Islet of Langerhans (tissue), 1 donor: Measurements from ENCODE around the gene SYCE1.
"Not testable (repeated sequence)": the region's sequence is repeated elsewhere in the genome, so short reads cannot be mapped to it uniquely, and the experiment has no call there.

ENCODE experiments used
- FAIRE-seq: peaks from one replicate; lab custom pipeline; 2011; peaks lifted over from hg19 to GRCh38; lab: Jason Lieb, UNC

The SYCE1 gene, protein sequence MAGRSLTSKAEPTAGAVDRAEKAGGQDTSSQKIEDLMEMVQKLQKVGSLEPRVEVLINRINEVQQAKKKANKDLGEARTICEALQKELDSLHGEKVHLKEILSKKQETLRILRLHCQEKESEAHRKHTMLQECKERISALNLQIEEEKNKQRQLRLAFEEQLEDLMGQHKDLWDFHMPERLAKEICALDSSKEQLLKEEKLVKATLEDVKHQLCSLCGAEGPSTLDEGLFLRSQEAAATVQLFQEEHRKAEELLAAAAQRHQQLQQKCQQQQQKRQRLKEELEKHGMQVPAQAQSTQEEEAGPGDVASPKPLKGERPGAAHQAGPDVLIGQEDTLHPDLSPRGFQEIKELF

DNA sequence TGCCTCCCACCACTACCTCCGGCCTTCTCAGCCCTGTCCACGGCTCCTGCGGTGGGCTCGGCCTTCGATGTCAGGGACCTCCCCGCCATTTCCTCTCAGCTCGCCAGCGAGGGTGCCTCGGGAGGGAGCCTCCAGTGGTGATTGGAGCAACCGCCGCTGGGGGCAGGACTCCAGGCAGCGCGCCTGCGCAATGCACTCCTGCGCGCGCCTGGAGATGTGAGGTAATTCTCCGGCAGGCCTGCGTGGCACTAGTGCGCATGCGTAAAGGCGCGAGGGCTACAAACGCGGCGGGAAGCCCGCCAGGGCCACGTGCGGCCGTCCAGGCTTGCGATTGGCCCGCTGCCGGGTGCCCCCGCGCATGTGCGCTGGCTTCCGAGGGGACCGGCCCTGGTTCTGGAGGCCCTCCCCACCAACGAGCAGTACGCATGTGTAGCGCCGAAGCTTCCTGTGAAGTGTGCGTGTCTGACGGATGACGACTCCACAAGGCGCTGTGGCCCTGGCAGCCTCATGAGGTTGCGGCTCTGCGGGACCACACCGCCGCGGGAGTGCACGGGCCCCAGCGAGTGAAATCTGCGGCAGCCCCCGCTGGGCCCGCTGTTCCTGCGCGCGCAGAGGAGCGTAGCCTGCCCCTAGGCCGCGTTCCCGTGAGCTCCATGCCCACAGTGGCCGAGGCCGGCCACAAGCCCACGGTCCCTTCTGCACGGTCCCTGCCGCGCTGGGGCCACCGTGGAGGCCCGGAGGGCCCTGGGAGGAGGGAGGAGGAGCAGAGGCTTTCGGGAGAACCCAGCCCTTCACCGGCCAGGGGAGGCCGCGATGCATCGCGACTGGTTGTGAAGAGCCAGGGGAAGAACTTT lies at the start of gene SYCE1:
Gene SYCE1, minus strand, starts transcription at position 143 of the 854 bp plus-strand sequence. Its CDS starts 54 bp downstream, at position 89.
- no peak for FAIRE-seq

DNA sequence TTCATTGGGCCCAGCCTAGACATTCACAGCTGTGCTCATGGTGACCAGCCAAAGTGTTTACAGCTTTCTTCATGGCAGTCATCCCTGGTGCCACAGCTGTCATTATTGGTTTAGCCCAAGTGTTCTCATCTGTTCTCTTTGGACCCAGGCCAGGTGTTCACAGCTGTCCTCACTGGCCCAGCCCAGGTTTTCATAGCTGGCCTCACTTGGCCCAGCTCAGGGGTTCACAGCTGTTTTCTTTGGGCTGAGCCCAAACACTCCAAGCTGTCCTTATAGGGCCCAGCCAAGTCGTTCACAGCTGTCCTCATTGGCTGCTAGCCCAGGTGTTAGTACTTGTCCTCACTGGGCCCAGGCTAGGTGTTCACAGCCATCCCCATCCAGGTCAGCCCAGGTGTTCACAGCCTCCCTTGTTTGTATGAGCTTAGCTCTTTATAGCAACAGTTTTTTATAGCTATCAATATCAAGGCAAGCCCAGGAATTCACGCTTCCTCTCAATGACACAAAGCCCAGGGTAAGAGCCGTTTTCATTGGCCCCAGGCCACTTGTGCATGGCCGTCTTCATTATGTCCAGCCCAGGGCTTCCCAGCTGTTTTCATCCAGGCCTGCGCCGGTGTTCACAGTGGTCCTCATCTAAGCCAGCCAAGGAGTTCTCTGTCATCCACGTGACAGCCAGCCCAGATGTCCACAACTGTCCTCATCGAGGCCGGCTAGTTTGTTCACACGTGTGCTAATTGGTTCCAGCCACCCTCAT lies 49.6 kb upstream of the SYCE1 start:
- no peak for FAIRE-seq

DNA sequence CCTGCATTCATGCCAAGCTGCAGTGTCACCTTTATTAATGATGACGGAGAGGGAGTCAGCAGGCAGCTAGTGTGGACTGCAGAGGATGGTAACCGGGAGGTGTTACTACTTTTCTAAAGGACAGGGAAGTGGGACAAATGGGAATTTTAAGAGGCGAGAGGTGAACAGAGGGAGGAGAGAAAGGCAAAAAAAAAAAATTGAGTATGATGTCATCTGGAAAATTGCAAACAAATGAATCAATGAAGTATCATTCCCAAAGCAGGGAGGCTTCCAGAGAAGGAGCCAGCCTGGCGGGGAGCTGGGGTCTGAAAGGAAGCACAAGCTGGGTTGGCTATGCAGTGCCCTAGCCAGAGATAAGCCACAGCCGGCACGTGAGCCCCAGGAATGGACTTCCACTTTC lies 48.3 kb upstream of the SYCE1 start:
- FAIRE-seq: no peak

DNA sequence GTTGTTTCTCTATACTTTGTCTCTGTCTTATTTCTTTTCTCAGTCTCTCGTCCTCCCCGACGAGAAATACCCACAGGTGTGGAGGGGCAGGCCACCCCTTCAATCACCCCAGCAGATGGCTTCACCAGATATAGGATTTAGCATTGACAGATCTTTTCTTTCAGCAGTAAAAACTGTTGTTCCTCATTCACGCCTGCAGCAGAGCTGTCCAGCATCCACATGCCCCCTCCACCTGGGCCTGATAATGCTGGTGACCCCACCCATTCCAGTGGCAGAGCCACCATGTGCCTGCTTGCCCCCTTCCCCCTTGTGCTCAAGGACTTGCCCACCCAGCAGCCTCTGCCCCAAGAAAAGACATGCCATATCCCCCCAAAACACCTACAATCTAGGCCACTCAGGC lies 45.7 kb upstream of the SYCE1 start:
- FAIRE-seq: no peak

DNA sequence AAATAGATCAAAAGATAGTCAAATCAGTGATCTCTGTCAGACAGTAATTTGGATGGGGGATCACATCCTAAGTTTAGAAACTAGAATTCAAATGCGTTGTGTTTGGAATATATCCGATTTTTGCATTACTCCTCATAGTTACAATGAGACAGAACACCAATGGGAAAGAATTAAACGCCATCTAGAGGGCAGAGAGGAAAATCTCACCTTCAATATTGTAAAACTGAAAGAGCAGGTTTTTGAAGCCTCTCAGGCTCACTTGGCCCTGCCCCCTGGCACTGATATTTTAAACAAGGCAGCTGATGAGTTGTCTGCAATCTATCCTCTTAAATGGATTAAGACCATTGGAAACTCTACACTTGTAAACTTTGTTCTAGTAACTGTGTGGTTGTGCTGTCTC lies 43.5 kb upstream of the SYCE1 start:
- FAIRE-seq: no peak

DNA sequence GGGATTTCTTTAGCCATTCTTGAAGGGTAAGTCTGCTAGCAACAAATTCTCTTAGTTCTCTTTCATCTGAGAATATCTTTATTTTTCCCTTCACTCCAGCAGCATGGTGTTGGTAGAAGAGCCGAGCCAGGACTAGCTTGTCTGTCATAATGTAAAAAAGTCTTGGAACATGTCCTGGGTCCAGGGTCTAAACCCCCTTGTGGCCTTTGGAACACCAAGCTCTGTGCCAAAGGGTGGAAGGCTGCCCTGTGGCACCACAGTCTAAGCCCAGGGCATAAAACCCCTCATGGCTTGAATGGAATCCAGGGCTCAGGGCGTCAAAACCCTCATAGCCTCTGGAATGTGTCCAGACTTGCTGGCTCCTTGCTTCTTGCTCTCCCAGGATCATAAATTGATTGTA lies 38.1 kb upstream of the SYCE1 start:
- not testable (repeated sequence) for FAIRE-seq

DNA sequence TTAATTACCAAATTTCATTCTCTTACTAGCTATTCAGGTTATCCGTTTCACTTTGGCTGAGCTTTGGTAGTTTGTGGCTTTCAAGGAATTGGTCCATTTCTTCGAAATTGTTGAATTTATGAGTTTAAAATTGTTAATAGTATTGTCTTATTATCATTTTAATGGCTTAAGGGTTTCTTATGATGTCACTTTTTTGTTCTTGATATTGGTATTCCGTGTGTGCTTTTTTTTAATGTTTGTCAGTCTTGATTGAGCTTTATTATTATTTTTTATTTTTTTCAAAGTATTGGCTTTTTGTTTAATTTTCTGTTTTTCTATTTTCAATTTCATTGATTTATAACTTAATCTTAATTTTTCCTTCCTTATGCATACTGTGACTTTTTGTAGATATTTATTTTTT lies 35.3 kb upstream of the SYCE1 start:
- FAIRE-seq: no peak

DNA sequence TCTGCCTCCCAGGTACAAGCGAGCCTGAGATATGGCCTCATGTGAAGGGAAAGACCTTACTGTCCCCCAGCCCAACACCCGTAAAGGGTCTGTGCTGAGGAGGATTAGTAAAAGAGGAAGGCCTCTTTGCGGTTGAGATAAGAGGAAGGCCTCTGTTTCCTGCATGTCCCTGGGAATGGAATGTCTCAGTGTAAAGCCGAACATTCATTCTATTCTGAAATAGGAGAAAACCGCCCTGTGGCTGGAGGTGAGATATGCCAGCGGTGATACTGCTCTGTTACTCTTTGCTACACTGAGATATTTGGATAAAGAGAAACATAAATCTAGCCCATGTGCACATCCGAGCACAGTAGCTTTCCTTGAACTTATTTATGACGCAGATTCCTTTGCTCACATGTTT lies 34.5 kb upstream of the SYCE1 start:
- FAIRE-seq: not testable (repeated sequence)

DNA sequence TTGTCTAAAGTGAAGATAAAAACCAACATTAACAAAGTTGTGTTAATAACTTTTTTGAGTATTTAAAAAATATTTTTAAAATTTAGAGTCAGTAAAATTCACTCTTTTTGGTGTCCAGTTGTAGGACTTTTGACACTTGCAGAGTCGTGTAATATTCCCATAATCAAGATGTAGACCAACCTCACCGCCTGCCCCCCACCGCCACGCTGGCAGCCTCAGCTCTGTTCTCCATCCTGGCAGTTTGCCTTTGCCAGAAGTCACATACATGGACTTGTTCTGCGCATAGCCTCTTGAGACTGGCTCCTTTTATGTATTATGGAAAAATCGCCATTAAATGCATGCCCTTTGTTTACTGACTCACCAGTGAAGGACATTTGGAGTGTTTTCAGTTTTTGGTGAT lies 27.3 kb upstream of the SYCE1 start:
- no peak for FAIRE-seq

DNA sequence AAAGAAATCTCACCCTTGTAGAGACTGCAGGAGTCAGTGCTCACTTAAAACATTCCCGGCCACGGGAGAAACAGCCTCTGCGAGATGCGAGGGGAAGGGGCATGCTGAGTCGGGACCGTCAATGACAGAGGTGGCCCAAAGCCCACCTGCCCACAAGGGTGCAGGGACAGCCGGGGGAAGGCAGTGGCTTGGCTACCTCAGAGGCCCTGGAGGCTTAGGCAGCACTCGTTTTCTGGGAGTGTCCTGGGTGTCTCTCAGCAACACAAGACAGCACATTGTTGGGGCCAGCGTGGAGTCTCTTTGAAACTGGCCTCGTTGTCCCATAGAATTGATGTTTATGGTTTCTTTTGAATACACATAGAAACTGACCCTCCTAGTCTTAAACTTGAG lies 25.6 kb upstream of the SYCE1 start:
- no peak for FAIRE-seq

DNA sequence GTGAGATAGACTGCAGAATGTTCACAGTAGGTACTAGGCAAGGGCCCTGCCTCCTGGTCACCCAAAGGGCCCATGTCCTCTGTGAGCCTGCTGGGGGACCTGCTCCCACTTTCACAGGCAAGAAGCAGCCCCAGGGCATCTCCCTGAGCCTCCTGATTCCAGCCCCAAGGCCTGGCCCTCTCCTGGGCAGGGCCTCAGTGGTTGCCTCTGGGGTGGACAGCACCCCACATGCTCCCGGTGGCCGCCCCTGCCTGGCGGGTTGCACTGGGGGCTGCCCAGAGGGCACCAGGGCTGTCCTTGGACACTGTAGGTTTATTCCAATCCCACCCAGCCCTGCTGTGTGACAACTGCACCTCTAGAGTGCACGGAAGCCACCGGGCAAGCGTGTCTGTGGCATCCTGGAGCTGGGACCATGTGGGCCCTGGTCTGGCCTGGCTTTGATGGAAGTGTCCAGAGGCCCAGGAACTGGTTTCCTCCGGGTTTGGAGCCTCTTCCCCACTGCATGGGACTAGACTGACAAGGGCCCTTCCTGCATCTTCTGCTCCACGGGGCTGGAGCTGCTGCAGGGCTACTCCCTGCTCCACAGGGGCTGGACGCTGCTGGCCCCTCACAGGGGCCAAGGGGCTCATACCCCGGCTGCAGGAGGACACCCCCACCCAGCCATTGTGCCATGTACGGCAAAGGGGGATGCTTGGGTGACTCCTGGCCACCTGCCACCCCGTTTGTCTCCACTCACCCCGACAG lies 25.0 kb upstream of the SYCE1 start:
- FAIRE-seq: no peak

DNA sequence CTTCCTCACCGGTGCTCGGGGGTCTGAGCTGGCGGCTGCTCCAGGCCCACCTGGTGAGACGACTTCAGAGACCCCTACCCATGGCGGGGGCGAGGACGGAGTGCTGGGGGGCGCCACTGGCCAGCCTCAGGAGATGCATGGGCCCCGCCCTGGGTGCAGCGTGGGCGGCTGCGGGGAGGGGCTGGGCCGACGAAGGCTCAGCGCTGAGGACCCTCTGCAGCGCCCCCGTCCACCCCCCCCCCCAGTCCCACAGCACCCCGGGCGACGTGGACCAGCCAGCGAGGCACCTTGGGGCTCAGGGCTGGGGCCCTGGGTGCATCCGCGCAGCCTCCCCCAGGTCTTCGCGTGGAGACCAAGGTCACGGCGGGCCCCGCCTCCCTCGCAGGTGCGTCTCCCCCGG lies 11.7 kb upstream of the SYCE1 start:
- FAIRE-seq: not testable (repeated sequence)

DNA sequence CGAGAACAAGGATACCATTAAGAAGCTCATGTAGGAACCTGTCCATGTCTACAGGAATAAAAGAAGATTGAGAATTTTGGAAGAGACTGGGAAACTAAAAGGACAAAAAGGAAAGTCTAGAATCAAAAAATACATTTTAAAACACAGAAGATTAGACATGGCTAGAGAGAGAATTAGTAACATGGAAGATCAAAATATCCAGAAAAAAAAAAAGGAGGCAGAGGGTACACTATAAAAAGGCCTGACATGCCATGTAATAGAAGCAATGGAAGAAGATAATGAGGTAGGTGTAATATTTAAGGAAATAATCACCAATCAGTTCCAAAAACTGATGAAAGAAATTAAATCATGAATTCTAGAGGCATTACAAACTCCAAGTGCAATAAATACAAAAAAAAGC lies 8.1 kb upstream of the SYCE1 start:
- FAIRE-seq: peak; percentile 5

DNA sequence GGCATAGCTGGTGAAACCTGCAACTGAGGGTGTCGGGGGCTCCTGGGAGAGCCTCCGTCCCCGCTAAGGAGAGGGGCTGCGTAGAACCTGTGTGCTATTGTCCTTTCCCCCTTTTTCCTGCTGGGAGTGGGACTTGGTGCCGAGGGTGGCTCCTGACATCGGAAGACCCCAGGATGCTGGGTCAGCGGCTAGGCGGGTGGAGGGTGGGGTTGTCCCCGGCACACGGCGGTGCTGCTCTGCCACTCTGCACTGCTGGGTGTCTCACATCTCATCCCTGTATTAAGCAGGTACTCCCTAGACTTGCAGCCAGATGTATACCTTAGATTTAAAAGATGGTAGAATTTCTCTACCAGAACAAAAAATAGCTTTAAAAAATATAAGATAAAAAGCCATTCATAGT lies 6.7 kb upstream of the SYCE1 start:
- FAIRE-seq: not testable (repeated sequence)

DNA sequence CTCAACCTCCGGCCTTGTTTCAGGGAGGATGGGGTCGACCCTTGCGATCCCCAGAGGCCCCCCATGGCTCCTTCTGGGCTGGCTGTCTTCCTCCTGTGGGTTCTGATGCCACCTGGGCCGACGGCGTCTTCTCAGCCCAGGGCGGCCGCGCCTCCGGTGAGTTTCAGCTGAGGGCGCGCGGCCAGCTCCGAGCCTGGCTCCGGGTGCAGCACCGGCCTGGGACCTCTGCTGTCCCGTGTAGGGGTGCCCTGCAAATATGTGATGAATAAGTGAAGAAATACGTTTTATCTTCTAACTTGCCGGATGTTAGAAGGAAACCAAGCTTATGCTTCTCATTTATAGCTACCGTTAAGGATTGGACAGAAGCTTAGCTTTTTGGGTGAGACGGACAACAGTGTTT lies 4.4 kb upstream of the SYCE1 start:
- not testable (repeated sequence) for FAIRE-seq

DNA sequence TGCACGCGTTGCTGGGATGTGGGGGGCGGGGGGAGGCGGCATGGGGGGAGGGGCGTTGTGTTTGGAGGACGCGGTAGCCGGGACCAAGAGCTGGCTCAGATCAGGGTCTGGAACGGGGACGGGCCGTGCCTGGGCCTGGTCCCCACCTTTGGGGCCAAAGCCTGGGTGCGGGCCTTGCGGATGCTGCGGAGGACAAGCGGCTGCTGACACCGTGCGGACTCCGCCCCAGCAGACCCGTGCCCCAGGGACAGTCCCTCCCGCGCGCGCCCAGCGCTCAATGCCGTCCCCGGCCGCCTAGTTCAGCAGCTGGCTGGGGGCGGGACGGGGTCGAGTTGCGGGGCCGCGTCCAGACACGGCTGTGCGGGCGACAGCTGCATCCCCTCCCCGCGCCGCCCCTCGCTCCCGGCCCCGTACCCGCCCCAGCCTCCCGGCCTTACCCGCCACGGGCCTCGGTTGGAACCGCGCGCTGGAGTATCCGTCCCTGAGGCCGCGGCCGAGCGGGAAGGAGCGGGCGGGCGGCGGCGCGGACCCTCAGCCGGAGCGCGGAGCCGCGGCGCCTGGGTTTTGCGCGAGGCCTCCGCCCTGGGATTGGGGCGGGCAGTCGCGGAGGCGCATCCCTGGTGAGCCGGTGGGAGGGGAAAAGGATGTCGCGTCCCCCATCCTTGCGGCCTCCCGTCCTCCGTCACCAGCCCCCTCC lies 3.6 kb upstream of the SYCE1 start:
- not testable (repeated sequence) for FAIRE-seq

DNA sequence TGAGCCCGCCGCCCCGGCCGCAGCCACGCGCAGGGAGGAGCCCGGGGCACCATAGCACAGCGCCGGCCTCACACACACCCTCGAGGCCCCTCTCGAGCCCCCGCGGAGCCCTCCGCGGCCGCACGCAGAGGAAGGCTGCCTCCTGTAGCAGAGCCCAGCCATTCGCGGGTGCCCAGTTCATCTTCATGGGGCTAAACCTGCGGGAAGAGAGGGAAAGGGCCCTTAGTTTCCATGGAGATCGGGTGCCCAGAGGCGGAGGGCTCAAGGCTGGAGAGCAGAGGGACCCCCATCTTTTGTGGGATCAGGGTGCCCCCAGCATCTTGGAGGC lies 2.9 kb upstream of the SYCE1 start:
- no peak for FAIRE-seq

DNA sequence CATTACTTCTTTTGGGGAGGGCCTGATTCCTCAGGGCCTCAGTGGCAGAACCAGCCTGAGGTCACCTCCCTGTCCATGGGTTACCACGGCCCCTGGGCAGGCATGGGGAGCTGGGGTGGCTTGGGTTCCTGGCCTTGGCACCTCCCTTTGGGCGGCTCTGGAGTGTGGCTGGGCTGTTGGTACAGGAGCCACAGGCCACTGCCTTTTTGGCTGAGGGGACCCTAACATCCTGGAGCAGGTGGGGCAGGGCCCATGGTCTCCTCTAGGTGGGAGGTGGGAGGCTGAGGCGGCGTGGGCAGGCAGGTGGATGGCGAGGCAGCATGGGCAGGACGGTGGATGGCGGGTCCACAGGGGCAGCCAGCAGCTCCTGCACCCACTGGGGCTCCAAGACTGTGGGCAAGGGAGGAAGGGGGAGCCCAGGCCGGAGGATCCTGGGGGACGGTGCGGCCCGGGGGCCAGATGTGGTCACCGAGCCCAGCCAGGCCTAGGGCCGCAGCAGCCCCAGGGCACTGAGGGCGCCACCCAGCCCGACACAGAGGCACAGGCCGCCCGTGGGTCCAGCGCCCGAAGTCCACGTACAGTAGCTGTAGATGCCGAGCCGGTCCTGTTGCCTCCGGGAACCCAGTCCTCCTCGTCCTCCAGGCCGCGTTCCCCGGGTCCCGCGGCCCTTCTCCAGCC lies 2.4 kb upstream of the SYCE1 start:
- no peak for FAIRE-seq

DNA sequence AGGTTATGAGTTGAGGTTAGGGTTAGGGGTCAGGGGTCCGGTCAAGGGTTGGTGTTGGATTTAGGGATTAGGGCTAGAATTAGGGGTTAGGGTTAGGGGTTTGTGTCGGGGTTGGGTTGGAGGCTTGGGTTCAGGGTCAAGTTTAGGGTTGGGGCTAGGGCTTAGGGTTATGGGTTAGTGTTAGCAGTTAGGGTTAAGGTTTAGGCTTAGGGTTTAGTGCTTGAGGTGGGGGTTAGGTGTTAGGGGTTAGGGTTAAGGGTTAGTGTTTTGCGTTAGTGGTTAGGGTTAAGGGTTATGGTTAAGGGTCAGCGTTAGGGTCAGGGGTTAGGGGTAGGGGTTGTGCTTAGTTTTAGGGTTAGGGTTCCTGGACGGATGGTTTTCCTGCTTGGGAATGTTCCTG lies 1.7 kb upstream of the SYCE1 start:
- FAIRE-seq: no peak

DNA sequence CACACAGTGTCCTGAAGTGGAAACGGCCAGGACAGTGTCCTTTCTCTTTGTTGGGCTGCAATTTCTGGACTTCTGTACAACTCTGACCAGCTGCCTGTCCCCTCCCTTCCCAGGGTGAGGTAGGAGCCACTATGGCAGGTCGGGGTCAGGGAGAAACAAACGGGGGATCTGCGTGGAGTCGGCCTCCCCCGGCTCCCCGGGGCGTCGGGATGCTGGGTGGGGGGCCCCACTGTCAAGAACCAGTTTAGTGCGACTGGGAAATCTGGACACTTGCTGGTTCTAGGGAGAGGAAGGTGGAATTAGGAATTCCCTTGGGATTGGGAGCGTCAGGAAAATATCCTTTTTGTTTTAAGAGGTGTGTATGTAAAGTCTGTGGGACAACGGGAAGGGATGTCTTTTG lies 567 bp downstream of the SYCE1 start:
- FAIRE-seq: no peak

DNA sequence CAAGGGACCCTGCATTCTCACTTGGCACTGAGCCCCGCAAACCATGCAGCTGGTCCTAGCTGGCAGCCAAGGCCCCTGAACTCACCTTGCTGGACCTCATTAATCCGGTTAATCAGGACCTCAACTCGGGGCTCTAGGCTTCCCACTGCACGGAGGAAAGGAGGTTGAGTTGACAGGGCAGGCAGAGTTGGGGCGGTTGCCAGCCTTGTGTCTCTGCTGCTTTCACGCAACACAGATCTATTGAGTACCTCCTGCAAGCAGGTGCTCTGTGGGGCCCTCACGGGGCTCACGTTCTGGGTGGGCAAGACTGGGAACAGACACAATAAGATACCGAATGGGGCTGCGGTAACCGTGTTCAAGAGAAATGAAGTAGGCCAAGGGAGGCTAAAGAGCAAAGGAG lies 6.2 kb downstream of the SYCE1 start:
- FAIRE-seq: no peak
